D721Med (cell line): ENCODE results near the gene MKKS.
A peak's percentile ranks its signal among the peaks of the same experiment; 100 is the strongest.

Experiments used
- DNase-seq: peaks from one replicate; pipeline ENCODE4 v3.0.0; 2011; ENCODE audit warnings: low spot score; ENCODE audit not compliant: insufficient read length
- FAIRE-seq: peaks from 2 replicates; lab custom pipeline; 2011; peaks lifted over from hg19 to GRCh38; lab: Jason Lieb, UNC
- CTCF ChIP-seq: IDR thresholded peaks from 2 replicates; pipeline ENCODE4 v1.5.1; 2012; ENCODE audit warnings: mild to moderate bottlenecking, control low read depth; ENCODE audit not compliant: insufficient read depth; ENCODE audit errors: missing control alignments

Gene MKKS

GRCh38 chr20:10415013-10415650 lies 18.9 kb downstream of the MKKS start:
- DNase-seq = no peak
- TF ChIP-seq CTCF = no peak
- no peak for FAIRE-seq

GRCh38 chr20:10412591-10413408 lies 21.2 kb downstream of the MKKS start:
- DNase-seq = no peak
- peak; percentile 17 for TF ChIP-seq CTCF
- FAIRE-seq = no peak

- no peak for TF ChIP-seq CTCF
- FAIRE-seq = no peak
- no peak for DNase-seq
These were observed 22.3 kb downstream of the MKKS start for GRCh38 chr20:10411673-10412072.

- TF ChIP-seq CTCF = no peak
- no peak for FAIRE-seq
These were observed 25.8 kb downstream of the MKKS start for GRCh38 chr20:10408108-10408813.

GRCh38 chr20:10404959-10405530 lies 29.0 kb downstream of the MKKS start:
- DNase-seq (no peak), FAIRE-seq (no peak)
- TF ChIP-seq CTCF = no peak

More at GRCh38 chr20:10408108-10408813, 25.8 kb downstream of the MKKS start:
- no peak for DNase-seq

GRCh38 chr20:10404023-10404628 lies 29.9 kb downstream of the MKKS start:
- FAIRE-seq (no peak), DNase-seq (no peak)
- no peak for TF ChIP-seq CTCF
